HepG2 (cell line): ENCODE results near the gene BCL2L2. TPM values are rescaled to one million over a fixed set of nuclear protein-coding genes. Genes with fewer than 3 reads are reported as not detected.

ENCODE experiments used
- CERS6 ChIP-seq: sonication (generic); formaldehyde crosslinking; IDR thresholded peaks from 2 replicates; pipeline ENCODE4 v1.5.0; 2020; ENCODE audit warnings: missing genetic modification reagents
- HNF1A ChIP-seq, 2 experiments: sonication (generic) in 1 of 2; formaldehyde crosslinking in 1 of 2; IDR thresholded peaks; 2 replicates each; pipeline versions ENCODE4 v1.4.0 to v1.6.1; 2016 to 2020; ENCODE audit warnings: borderline replicate concordance in 1 of 2, low read depth in 1 of 2, mild to moderate bottlenecking in 1 of 2, missing genetic modification reagents in 1 of 2
- PHF21A ChIP-seq: sonication (generic); formaldehyde crosslinking; IDR thresholded peaks from 2 replicates; pipeline ENCODE4 v1.5.0; 2020; ENCODE audit warnings: mild to moderate bottlenecking, missing genetic modification reagents
- POLR2AphosphoS5 ChIP-seq: IDR thresholded peaks from 2 replicates; pipeline ENCODE4 v1.6.1; 2012; ENCODE audit warnings: low read depth, low read length
- RFXANK ChIP-seq: IDR thresholded peaks from 2 replicates; pipeline ENCODE4 v1.6.1; 2016
- U2AF1 ChIP-seq: fragments of 200-400 bp; formaldehyde crosslinking; optimal IDR thresholded peaks from 2 replicates; pipeline ENCODE3; 2017; ENCODE audit warnings: mild to moderate bottlenecking, low read depth, low read length
- ZBTB7B ChIP-seq: sonication (generic); formaldehyde crosslinking; IDR thresholded peaks from 2 replicates; pipeline ENCODE4 v1.4.0; 2020; ENCODE audit warnings: missing genetic modification reagents
- ZNF496 ChIP-seq: sonication (generic); formaldehyde crosslinking; IDR thresholded peaks from 2 replicates; pipeline ENCODE4 v1.8.1; 2023; ENCODE audit warnings: mild to moderate bottlenecking, moderate library complexity, missing genetic modification reagents; ENCODE audit not compliant: insufficient replicate concordance
- ZNF616 ChIP-seq: sonication (generic); formaldehyde crosslinking; IDR thresholded peaks from 2 replicates; pipeline ENCODE4 v1.5.0; 2020; ENCODE audit warnings: low read depth, mild to moderate bottlenecking, missing genetic modification reagents
- polyA plus RNA-seq, 8 experiments: library from polyadenylated mRNA; depleted of rRNA in 3 of 8; stranded (reverse) in 7 of 8; unstranded in 1 of 8; fragments of >200 nt; fragmentation: Illumina TruSeq in 4 of 8; extraction: Trizol in 4 of 8; gene quantifications; 2 replicates each; pipeline versions ENCODE4 v1.2.1 to v1.2.3, GENCODE V29; 2011 to 2016; ENCODE audit warnings: low read depth in 4 of 8, missing spikeins in 1 of 8, mixed read lengths in 1 of 8; ENCODE audit not compliant: insufficient read depth in 1 of 8
- total RNA-seq, 5 experiments: library from RNA; depleted of rRNA; stranded (reverse); fragments of >200 nt; fragmentation: Illumina TruSeq; extraction: Trizol; gene quantifications; 2 replicates each; pipeline ENCODE4 v1.2.3, GENCODE V29; 2016; ENCODE audit warnings: low read depth in 1 of 5
- TF ChIP-seq, protein P1 (sequence below): sonication (generic); formaldehyde crosslinking; IDR thresholded peaks from 2 replicates; pipeline ENCODE4 v1.4.0; 2020; ENCODE audit warnings: missing genetic modification reagents
- TF ChIP-seq, protein P2 (sequence below): sonication (generic); formaldehyde crosslinking; IDR thresholded peaks from 2 replicates; pipeline ENCODE4 v1.4.0; 2020; ENCODE audit warnings: missing genetic modification reagents, mild to moderate bottlenecking, borderline replicate concordance

BCL2L2 gene
- total and polyA plus RNA-seq, 2 of the 13 experiments (the other 11 are each of a cell fraction or from before 2014, with no cell fraction given) = 28.1 to 49.8 TPM

- TF ChIP-seq, protein P1, sequence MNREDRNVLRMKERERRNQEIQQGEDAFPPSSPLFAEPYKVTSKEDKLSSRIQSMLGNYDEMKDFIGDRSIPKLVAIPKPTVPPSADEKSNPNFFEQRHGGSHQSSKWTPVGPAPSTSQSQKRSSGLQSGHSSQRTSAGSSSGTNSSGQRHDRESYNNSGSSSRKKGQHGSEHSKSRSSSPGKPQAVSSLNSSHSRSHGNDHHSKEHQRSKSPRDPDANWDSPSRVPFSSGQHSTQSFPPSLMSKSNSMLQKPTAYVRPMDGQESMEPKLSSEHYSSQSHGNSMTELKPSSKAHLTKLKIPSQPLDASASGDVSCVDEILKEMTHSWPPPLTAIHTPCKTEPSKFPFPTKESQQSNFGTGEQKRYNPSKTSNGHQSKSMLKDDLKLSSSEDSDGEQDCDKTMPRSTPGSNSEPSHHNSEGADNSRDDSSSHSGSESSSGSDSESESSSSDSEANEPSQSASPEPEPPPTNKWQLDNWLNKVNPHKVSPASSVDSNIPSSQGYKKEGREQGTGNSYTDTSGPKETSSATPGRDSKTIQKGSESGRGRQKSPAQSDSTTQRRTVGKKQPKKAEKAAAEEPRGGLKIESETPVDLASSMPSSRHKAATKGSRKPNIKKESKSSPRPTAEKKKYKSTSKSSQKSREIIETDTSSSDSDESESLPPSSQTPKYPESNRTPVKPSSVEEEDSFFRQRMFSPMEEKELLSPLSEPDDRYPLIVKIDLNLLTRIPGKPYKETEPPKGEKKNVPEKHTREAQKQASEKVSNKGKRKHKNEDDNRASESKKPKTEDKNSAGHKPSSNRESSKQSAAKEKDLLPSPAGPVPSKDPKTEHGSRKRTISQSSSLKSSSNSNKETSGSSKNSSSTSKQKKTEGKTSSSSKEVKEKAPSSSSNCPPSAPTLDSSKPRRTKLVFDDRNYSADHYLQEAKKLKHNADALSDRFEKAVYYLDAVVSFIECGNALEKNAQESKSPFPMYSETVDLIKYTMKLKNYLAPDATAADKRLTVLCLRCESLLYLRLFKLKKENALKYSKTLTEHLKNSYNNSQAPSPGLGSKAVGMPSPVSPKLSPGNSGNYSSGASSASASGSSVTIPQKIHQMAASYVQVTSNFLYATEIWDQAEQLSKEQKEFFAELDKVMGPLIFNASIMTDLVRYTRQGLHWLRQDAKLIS (CRISPR knock-in tag) = no peak; the same call in 1 of the 2 replicates
- TF ChIP-seq, protein P2, sequence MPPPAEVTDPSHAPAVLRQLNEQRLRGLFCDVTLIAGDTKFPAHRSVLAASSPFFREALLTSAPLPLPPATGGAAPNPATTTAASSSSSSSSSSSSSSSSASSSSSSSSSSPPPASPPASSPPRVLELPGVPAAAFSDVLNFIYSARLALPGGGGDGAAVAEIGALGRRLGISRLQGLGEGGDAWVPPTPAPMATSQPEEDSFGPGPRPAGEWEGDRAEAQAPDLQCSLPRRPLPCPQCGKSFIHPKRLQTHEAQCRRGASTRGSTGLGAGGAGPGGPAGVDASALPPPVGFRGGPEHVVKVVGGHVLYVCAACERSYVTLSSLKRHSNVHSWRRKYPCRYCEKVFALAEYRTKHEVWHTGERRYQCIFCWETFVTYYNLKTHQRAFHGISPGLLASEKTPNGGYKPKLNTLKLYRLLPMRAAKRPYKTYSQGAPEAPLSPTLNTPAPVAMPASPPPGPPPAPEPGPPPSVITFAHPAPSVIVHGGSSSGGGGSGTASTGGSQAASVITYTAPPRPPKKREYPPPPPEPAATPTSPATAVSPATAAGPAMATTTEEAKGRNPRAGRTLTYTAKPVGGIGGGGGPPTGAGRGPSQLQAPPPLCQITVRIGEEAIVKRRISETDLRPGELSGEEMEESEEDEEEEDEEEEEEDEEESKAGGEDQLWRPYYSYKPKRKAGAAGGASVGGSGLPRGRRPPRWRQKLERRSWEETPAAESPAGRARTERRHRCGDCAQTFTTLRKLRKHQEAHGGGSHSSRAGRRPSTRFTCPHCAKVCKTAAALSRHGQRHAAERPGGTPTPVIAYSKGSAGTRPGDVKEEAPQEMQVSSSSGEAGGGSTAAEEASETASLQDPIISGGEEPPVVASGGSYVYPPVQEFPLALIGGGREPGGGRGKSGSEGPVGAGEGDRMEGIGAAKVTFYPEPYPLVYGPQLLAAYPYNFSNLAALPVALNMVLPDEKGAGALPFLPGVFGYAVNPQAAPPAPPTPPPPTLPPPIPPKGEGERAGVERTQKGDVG (CRISPR knock-in tag) = no peak
- TF ChIP-seq U2AF1 (no peak), POLR2AphosphoS5 (no peak), ZNF616 (no peak), ZBTB7B (peak; percentile 46; the same call in 1 of the 2 replicates), ZNF496 (CRISPR knock-in tag) (no peak), CERS6 (no peak), HNF1A (IDR thresholded peaks at IDR 0.05; ENCODE audit: low read depth) (no peak), HNF1A (CRISPR knock-in tag; IDR thresholded peaks at IDR 0.05; ENCODE audit: borderline replicate concordance) (no peak), RFXANK (CRISPR knock-in tag) (no peak), PHF21A (no peak)
These were observed 21.1 kb upstream of the BCL2L2 start (continued) for GRCh38 chr14:23285530-23286019.
